ENCODE data around the gene ZXDC.

DNA sequence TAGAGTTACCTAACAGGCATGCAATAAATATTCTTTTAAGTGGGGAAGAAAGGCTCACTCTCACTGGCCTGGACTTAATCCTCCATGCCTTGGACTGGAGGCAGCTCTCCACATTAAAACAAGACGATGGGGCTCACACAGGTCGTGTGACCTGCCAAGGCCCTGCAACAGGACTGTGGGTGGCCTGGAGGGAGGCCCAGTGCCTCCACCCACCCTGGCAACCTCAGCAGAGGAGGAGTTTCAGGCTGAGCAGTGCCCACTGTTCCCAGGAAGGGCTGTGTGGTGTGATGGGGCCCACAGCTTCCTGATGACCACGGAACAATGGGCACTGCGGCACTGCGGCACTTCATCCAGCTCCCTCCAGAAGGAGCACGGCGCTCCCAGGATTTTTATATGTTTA is 36.3 kb upstream of the ZXDC start:
- TF ChIP-seq, protein P1, sequence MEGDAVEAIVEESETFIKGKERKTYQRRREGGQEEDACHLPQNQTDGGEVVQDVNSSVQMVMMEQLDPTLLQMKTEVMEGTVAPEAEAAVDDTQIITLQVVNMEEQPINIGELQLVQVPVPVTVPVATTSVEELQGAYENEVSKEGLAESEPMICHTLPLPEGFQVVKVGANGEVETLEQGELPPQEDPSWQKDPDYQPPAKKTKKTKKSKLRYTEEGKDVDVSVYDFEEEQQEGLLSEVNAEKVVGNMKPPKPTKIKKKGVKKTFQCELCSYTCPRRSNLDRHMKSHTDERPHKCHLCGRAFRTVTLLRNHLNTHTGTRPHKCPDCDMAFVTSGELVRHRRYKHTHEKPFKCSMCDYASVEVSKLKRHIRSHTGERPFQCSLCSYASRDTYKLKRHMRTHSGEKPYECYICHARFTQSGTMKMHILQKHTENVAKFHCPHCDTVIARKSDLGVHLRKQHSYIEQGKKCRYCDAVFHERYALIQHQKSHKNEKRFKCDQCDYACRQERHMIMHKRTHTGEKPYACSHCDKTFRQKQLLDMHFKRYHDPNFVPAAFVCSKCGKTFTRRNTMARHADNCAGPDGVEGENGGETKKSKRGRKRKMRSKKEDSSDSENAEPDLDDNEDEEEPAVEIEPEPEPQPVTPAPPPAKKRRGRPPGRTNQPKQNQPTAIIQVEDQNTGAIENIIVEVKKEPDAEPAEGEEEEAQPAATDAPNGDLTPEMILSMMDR (IDR thresholded peaks at IDR 0.05), result no peak
- TF ChIP-seq POLR2A (IDR thresholded peaks at IDR 0.05), result no peak
